ENCODE results near the gene PSMG3. TPM values are rescaled to one million over a fixed set of nuclear protein-coding genes. Genes with fewer than 3 reads are reported as not detected.
A peak's percentile ranks its signal among the peaks of the same experiment; 100 is the strongest.

PSMG3 gene
- total and polyA plus RNA-seq, 2 of the 8 experiments (the other 6 are each of a cell fraction or from before 2014, with no cell fraction given), result 30.2 to 62.0 TPM

- no peak overlapping the region for H3K4me2 ChIP-seq (ENCODE audit: insufficient read depth in 1 of 2, low read depth in 2 of 2, low read length in 2 of 2)
- FAIRE-seq, result no peak
- TF ChIP-seq POU5F1 (IDR thresholded peaks at IDR 0.05; ENCODE audit: low read depth, low read length) (no peak), GTF2F1 (IDR thresholded peaks at IDR 0.05; ENCODE audit: borderline replicate concordance, low read depth, low read length) (no peak), SAP30 (IDR thresholded peaks at IDR 0.05; ENCODE audit: insufficient read depth, insufficient replicate concordance, low read length) (no peak), TAF1 (IDR thresholded peaks at IDR 0.05; ENCODE audit: low read depth, low read length) (no peak), BRCA1 (IDR thresholded peaks at IDR 0.05; ENCODE audit: low read depth, low read length) (no peak), TEAD4 (IDR thresholded peaks at IDR 0.05; ENCODE audit: low read depth, low read length) (no peak), CTCF (IDR thresholded peaks at IDR 0.05; ENCODE audit: control extremely low read depth in 1 of 3, insufficient read depth in 1 of 3, low read depth in 1 of 3, low read length in 3 of 3) (no peak), SUZ12 (IDR thresholded peaks at IDR 0.05; ENCODE audit: low read length) (no peak), SP2 (IDR thresholded peaks at IDR 0.05; ENCODE audit: low read length) (no peak)
Measured at GRCh38 chr7:1586827-1587705, 17.2 kb upstream of the PSMG3 start.

More at GRCh38 chr7:1586827-1587705, 17.2 kb upstream of the PSMG3 start:
- no peak overlapping the region for H3K14ac ChIP-seq (ENCODE audit: insufficient read length)
- no peak overlapping the region; the same call in 1 of the 2 replicates for H4K8ac ChIP-seq (ENCODE audit: extremely low read depth, insufficient read depth, low read length)
- no peak overlapping the region for H3K18ac ChIP-seq (ENCODE audit: extremely low read depth, low read length)
- H3K4ac ChIP-seq (replicated peaks; ENCODE audit: insufficient read length, low read depth, low read length), result no peak overlapping the region
- no peak for DNase-seq (ENCODE audit: low read depth in 1 of 2, low spot score in 2 of 2)
- 90% methylated on average over 36 of the region's 42 CpGs; no CpG with 5 or more reads in 1 of the 2 experiments for WGBS, 2 experiments (ENCODE audit: extremely low coverage in 1 of 2, insufficient coverage in 1 of 2, insufficient read length in 1 of 2, insufficient replicate concordance in 2 of 2, low coverage in 1 of 2, low lambda C conversion rate in 2 of 2, missing lambda C conversion rate in 1 of 2)
- H4K91ac ChIP-seq (replicated peaks; ENCODE audit: insufficient read length, low read length), result no peak overlapping the region
- ChIA-PET CTCF (ENCODE audit: partially characterized antibody) (interaction anchor here (1.3 kb wide), 1 partner anchor 31 kb away, joined by 4 read pairs; the partner anchor contains the start of gene TMEM184A), POLR2A (ENCODE audit: partially characterized antibody) (interaction anchor here (2.8 kb wide), 1 partner anchor 10 kb away, joined by 8 read pairs; no protein-coding TSS in a partner anchor)
- H3K36me3 ChIP-seq (ENCODE audit: control insufficient read depth in 2 of 4, insufficient read depth in 4 of 4, low read length in 3 of 4), result no peaks in the 10 kb centered on the region
- no peak overlapping the region for H2BK20ac ChIP-seq (ENCODE audit: low read length)
- H3K23ac ChIP-seq (ENCODE audit: insufficient read length), result no peak overlapping the region
- no peak overlapping the region for H3K4me3 ChIP-seq (ENCODE audit: extremely low read depth in 1 of 4, insufficient read depth in 2 of 4, low read depth in 3 of 4, low read length in 4 of 4)
- no peaks in the 10 kb centered on the region; the same call in 1 of the 2 replicates for H3K79me1 ChIP-seq (ENCODE audit: low read depth, low read length)
- H2BK12ac ChIP-seq (ENCODE audit: low read depth, low read length), result no peak overlapping the region
- no peaks in the 10 kb centered on the region for H3K79me2 ChIP-seq (ENCODE audit: control insufficient read depth in 1 of 2, insufficient read depth in 2 of 2, low read length in 2 of 2)
- no peaks in the 10 kb centered on the region for H3K4me1 ChIP-seq (replicated peaks in 1 of 4; ENCODE audit: control insufficient read depth in 3 of 4, insufficient read depth in 4 of 4, low read length in 3 of 4)
- peak overlapping the region; percentile 13; the same call in 1 of the 2 replicates for H2BK5ac ChIP-seq (ENCODE audit: low read depth, low read length)
- H2BK120ac ChIP-seq (replicated peaks; ENCODE audit: low read depth, low read length), result no peak overlapping the region
- no peak overlapping the region for H2AFZ ChIP-seq (ENCODE audit: low read length)
- H4K20me1 ChIP-seq (replicated peaks in 1 of 2; ENCODE audit: control insufficient read depth in 1 of 2, insufficient read depth in 2 of 2, low read length in 2 of 2), result no peaks in the 10 kb centered on the region
- H3K9ac ChIP-seq (replicated peaks in 1 of 4; ENCODE audit: extremely low read depth in 1 of 4, low read depth in 3 of 4, low read length in 3 of 4), result no peak overlapping the region
- H3K9me3 ChIP-seq (ENCODE audit: insufficient read depth in 2 of 2, low read depth in 1 of 2, low read length in 1 of 2), result peaks cover 4 to 5% of the 10 kb centered on the region in 2 experiments; a peak in 2 of 4 replicates
- 0 out of 2 replicates have a peak overlapping the region, but pooled peaks have one; percentile 39 for H2AK5ac ChIP-seq (ENCODE audit: low read depth, low read length)
- H3K27ac ChIP-seq (ENCODE audit: low read depth, low read length), result no peak overlapping the region
- H2BK15ac ChIP-seq (ENCODE audit: low read length), result no peak overlapping the region
- no peaks in the 10 kb centered on the region for H3K23me2 ChIP-seq (ENCODE audit: low read depth, low read length)
- H3K56ac ChIP-seq (replicated peaks; ENCODE audit: insufficient read length, low read depth, low read length), result no peak overlapping the region
- H3K27me3 ChIP-seq (replicated peaks in 1 of 4; ENCODE audit: control insufficient read depth in 3 of 4, extremely low read depth in 1 of 4, insufficient read depth in 3 of 4, low read length in 3 of 4), result 0 out of 7 replicates have a peak, but pooled peaks cover 0 to 2% (median 0%) of the 10 kb centered on the region in 4 experiments
- H4K5ac ChIP-seq (ENCODE audit: insufficient read length, low read depth, low read length), result no peak overlapping the region
